Measurements from ENCODE around the gene MAP3K19. TPM values are rescaled to one million over a fixed set of nuclear protein-coding genes. Genes with fewer than 3 reads are reported as not detected.

Gene MAP3K19
- total RNA-seq, 1 donor from 2014 or later, result not detected

DNA sequence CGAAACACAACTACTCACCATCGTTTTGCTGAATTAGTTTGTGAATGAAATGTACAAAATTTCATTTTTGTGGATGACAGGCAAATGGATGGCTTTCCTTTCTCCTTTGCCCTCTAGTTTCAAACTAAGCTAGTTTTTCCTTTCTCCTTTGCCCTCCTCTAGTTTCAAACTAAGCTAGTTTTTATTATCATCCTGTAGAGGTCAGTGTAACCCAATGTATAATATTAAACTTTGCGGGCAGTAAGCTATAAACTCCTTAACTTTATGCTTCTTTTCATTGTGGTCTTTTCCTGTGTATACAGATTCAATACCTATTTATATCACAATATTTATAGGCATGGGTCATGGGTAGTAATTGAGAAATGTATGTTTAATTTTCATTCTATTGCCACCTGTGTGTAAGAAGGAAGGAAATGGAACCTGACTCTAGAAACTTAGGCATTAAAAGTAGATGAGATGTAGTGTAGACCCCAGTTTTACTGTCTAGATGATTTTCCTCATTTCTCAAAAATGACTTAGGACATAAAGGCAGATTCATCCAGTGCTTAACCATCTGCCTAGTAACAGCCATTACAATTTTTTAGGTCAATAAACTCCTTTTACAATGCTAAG, 58.1 kb downstream of the MAP3K19 start:
- no peak overlapping the region for H3K27ac ChIP-seq (ENCODE audit: low read depth, low read length)
- H3K36me3 Mint-ChIP-seq (ENCODE audit: low read depth, unreplicated experiment), result no peaks in the 10 kb centered on the region
- FAIRE-seq (no peak), DNase-seq (ENCODE audit: low read depth) (peak; percentile 10)
- no peak overlapping the region for H3K4me3 ChIP-seq (ENCODE audit: insufficient read depth, low read depth, low read length)
- H2AFZ ChIP-seq (ENCODE audit: low read depth, low read length), result no peak overlapping the region
- H3K36me3 ChIP-seq (ENCODE audit: insufficient read depth, low read length), result no peaks in the 10 kb centered on the region
- H4K20me1 ChIP-seq (ENCODE audit: insufficient read depth, low read length), result no peaks in the 10 kb centered on the region
- H3K9me3 Mint-ChIP-seq (ENCODE audit: unreplicated experiment), result no peaks in the 10 kb centered on the region
- H3K4me3 Mint-ChIP-seq (ENCODE audit: unreplicated experiment), result no peak overlapping the region
- no peaks in the 10 kb centered on the region for H3K4me1 ChIP-seq (ENCODE audit: insufficient read depth, low read length)
- peaks cover 10% of the 10 kb centered on the region for H3K27me3 ChIP-seq (ENCODE audit: insufficient read depth, low read length)
- H3K4me1 Mint-ChIP-seq (ENCODE audit: low read depth, unreplicated experiment), result no peaks in the 10 kb centered on the region
- H3K9me3 ChIP-seq (ENCODE audit: insufficient read depth, low read depth, low read length), result no peaks in the 10 kb centered on the region
- no peak overlapping the region for H3K9ac ChIP-seq (ENCODE audit: low read length)
- peak; percentile 32 for TF ChIP-seq CTCF (IDR thresholded peaks at IDR 0.05; ENCODE audit: insufficient read depth, low read depth, low read length)
- TF ChIP-seq EZH2 (IDR thresholded peaks at IDR 0.05; ENCODE audit: insufficient read depth, low read length), result no peak
- H3K27me3 Mint-ChIP-seq (ENCODE audit: low read depth, unreplicated experiment), result peaks cover 20% of the 10 kb centered on the region
- H3K4me2 ChIP-seq (ENCODE audit: low read length), result no peak overlapping the region
- peak overlapping the region; percentile 5 for H3K27ac Mint-ChIP-seq (ENCODE audit: unreplicated experiment)
- no peaks in the 10 kb centered on the region for H3K79me2 ChIP-seq (ENCODE audit: insufficient read depth, low read length)

- TF ChIP-seq CTCF (IDR thresholded peaks at IDR 0.05; ENCODE audit: insufficient read depth, low read depth, low read length), result no peak
- TF ChIP-seq EZH2 (IDR thresholded peaks at IDR 0.05; ENCODE audit: insufficient read depth, low read length), result no peak
- Histone ChIP-seq H3K4me1 (ENCODE audit: insufficient read depth, low read length) (no peaks in the 10 kb centered on the region), H2AFZ (ENCODE audit: low read depth, low read length) (no peak overlapping the region), H3K79me2 (ENCODE audit: insufficient read depth, low read length) (no peaks in the 10 kb centered on the region), H3K27me3 (ENCODE audit: insufficient read depth, low read length) (peaks cover 10% of the 10 kb centered on the region), H3K9me3 (ENCODE audit: insufficient read depth, low read depth, low read length) (no peaks in the 10 kb centered on the region), H3K36me3 (ENCODE audit: insufficient read depth, low read length) (no peaks in the 10 kb centered on the region), H3K27ac (ENCODE audit: low read depth, low read length) (no peak overlapping the region), H3K4me2 (ENCODE audit: low read length) (no peak overlapping the region), H3K9ac (ENCODE audit: low read length) (no peak overlapping the region), H3K4me3 (ENCODE audit: insufficient read depth, low read depth, low read length) (no peak overlapping the region), H4K20me1 (ENCODE audit: insufficient read depth, low read length) (no peaks in the 10 kb centered on the region)
- H3K4me3 Mint-ChIP-seq (ENCODE audit: unreplicated experiment), result no peak overlapping the region
- no peak overlapping the region for H3K27ac Mint-ChIP-seq (ENCODE audit: unreplicated experiment)
- H3K27me3 Mint-ChIP-seq (ENCODE audit: low read depth, unreplicated experiment), result peaks cover 13% of the 10 kb centered on the region
- no peak for DNase-seq (ENCODE audit: low read depth)
- no peaks in the 10 kb centered on the region for H3K9me3 Mint-ChIP-seq (ENCODE audit: unreplicated experiment)
- no peak for FAIRE-seq
- no peaks in the 10 kb centered on the region for H3K36me3 Mint-ChIP-seq (ENCODE audit: low read depth, unreplicated experiment)
- no peaks in the 10 kb centered on the region for H3K4me1 Mint-ChIP-seq (ENCODE audit: low read depth, unreplicated experiment)
Observed at GRCh38 chr2:134985061-134985460, 62.2 kb downstream of the MAP3K19 start.

DNA sequence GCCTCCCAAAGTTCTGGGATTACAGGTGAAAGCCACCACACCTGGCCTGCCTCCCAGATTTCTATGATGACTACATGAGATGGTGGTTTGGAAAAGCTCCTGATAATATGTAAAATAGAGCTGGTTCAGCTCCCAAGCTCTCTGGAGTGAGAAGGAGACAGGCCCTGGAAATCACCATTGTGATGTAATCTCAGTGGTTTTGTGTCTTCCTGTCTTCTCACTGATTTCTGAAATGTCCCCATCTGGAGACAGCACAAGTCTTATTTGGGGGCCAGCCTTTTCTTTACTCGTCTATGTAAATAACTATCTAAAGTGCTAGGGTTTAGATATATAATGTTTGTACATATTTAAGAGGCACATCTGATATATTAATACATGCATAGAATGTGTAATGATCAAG, 64.6 kb downstream of the MAP3K19 start:
- Histone ChIP-seq H3K4me3 (ENCODE audit: insufficient read depth, low read depth, low read length) (no peak overlapping the region), H3K9me3 (ENCODE audit: insufficient read depth, low read depth, low read length) (no peaks in the 10 kb centered on the region), H3K4me2 (ENCODE audit: low read length) (no peak overlapping the region), H3K27ac (ENCODE audit: low read depth, low read length) (no peak overlapping the region), H3K27me3 (ENCODE audit: insufficient read depth, low read length) (peaks cover 10% of the 10 kb centered on the region), H3K9ac (ENCODE audit: low read length) (no peak overlapping the region), H2AFZ (ENCODE audit: low read depth, low read length) (no peak overlapping the region), H4K20me1 (ENCODE audit: insufficient read depth, low read length) (no peaks in the 10 kb centered on the region), H3K36me3 (ENCODE audit: insufficient read depth, low read length) (no peaks in the 10 kb centered on the region), H3K4me1 (ENCODE audit: insufficient read depth, low read length) (no peaks in the 10 kb centered on the region), H3K79me2 (ENCODE audit: insufficient read depth, low read length) (no peaks in the 10 kb centered on the region)
- no peak for DNase-seq (ENCODE audit: low read depth)
- FAIRE-seq, result no peak
- Mint-ChIP-seq H3K4me3 (ENCODE audit: unreplicated experiment) (no peak overlapping the region), H3K9me3 (ENCODE audit: unreplicated experiment) (peaks cover 2% of the 10 kb centered on the region), H3K36me3 (ENCODE audit: low read depth, unreplicated experiment) (no peaks in the 10 kb centered on the region), H3K4me1 (ENCODE audit: low read depth, unreplicated experiment) (no peaks in the 10 kb centered on the region), H3K27ac (ENCODE audit: unreplicated experiment) (no peak overlapping the region), H3K27me3 (ENCODE audit: low read depth, unreplicated experiment) (peaks cover 13% of the 10 kb centered on the region)
- TF ChIP-seq EZH2 (IDR thresholded peaks at IDR 0.05; ENCODE audit: insufficient read depth, low read length) (no peak), CTCF (IDR thresholded peaks at IDR 0.05; ENCODE audit: insufficient read depth, low read depth, low read length) (no peak)
